ENCODE results near the gene RFPL4A.

RFPL4A gene

GRCh38 chr19:55809381-55810058 lies 50.6 kb downstream of the RFPL4A start:
- DNase-seq = peak; percentile 97 to 98

DNA sequence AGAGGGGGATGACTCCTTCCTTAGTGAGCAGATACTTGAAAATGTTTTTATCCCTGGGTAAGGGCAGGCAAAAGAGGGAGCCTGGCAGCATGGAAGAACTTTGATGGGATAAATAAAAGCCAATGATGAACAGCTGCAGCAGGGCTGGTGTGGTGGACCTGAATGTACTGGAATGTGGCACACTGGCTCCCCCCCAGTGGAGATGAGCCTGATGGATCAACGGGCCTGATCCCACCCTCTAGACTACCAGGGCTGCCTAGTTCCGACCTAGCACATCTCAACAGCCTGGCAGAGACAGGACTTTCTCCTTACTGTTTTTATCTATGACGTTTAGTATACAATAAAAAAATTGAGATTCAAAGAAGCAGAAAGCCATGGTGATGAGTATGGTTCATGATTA lies 52.4 kb downstream of the RFPL4A start:
- DNase-seq = no peak

GRCh38 chr19:55812449-55812848 lies 53.6 kb downstream of the RFPL4A start:
- no peak for DNase-seq

All from NCI-H526 (cell line).